ENCODE data around the gene DAD1. TPM values are rescaled to one million over a fixed set of nuclear protein-coding genes. Genes with fewer than 3 reads are reported as not detected.
A peak's percentile ranks its signal among the peaks of the same experiment; 100 is the strongest.
"Not testable (repeated sequence)": the region's sequence is repeated elsewhere in the genome, so short reads cannot be mapped to it uniquely, and the experiment has no call there.

Gene DAD1
- total RNA-seq, 1 donor, result 369 TPM

DNA sequence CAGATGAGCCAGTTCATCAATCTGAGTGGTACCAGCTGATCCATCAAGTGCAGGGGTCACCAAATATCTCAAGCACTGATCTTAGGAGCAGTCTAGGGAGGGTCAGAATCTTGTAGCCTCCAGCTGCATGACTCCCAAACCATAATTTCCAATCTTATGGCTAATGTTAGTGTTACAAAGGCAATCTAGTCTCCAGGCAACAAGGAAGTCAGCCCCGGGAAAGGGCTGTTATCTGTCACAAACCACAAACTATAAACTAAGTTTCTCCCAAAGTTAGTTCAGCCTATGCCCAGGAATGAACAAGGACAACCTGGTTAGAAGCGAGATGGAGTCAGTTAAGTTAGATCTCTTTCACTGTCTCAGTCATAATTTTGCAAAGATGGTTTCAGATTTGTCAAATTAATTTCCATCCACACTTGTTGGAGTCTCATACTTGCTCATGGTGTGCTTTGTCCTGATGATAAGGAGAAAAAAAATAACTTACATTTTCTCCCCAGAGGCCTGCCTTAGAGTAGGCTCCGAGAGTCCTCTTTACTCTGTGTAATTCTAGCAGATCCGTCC lies 5.2 kb upstream of the DAD1 start:
- TF ChIP-seq, protein P1, sequence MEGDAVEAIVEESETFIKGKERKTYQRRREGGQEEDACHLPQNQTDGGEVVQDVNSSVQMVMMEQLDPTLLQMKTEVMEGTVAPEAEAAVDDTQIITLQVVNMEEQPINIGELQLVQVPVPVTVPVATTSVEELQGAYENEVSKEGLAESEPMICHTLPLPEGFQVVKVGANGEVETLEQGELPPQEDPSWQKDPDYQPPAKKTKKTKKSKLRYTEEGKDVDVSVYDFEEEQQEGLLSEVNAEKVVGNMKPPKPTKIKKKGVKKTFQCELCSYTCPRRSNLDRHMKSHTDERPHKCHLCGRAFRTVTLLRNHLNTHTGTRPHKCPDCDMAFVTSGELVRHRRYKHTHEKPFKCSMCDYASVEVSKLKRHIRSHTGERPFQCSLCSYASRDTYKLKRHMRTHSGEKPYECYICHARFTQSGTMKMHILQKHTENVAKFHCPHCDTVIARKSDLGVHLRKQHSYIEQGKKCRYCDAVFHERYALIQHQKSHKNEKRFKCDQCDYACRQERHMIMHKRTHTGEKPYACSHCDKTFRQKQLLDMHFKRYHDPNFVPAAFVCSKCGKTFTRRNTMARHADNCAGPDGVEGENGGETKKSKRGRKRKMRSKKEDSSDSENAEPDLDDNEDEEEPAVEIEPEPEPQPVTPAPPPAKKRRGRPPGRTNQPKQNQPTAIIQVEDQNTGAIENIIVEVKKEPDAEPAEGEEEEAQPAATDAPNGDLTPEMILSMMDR (IDR thresholded peaks at IDR 0.05; ENCODE audit: insufficient read depth, low read depth, low read length), result no peak
- H3K4me3 ChIP-seq (ENCODE audit: low read depth, low read length), result no peak overlapping the region
- peak; percentile 84 for DNase-seq (ENCODE audit: low read depth)

DNA sequence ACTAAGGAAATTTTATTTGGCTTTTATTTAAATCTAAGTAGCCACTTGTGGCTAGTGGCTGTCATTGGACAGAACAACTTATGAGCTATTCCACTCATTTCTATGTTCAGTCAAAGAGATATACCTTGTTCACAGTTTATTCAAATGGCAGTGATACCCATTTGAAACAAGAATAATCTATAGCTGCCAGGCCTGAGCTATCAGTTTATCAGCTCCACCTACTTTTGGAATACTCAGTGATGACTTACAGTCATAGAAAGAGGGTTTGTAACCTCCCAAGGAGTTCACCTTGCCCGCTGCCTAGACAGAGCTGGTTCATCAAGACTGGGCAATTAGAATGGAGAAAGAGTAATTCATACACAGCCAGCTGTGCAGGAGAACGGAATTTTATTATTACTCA lies 4.6 kb upstream of the DAD1 start:
- no peak for DNase-seq (ENCODE audit: low read depth)

DNA sequence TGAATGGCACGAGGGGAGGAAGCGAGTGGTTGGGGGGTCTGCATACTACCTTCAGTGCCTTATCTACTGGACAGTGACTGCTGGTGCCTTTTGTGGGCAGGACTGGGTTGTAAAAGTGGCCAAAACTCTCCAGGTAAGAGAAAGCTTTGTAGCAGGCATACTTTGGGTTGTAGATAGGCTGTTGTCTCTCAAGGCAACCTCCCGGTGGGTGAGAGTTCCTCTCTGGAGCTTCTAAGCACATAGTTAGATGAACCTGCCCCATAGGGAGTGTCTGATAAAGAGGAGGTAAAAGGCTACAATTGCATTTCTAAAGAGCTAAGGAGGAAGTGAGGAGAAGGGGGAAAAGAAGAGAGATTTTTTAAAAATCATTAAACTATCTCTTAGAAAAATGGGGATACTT lies 4.2 kb upstream of the DAD1 start:
- TF ChIP-seq, protein P1 (IDR thresholded peaks at IDR 0.05; ENCODE audit: insufficient read depth, low read depth, low read length), result no peak

More for the DNA sequence above, 4.6 kb upstream of the DAD1 start:
- TF ChIP-seq, protein P1 (IDR thresholded peaks at IDR 0.05; ENCODE audit: insufficient read depth, low read depth, low read length), result no peak
- H3K4me3 ChIP-seq (ENCODE audit: low read depth, low read length), result no peak overlapping the region

DNA sequence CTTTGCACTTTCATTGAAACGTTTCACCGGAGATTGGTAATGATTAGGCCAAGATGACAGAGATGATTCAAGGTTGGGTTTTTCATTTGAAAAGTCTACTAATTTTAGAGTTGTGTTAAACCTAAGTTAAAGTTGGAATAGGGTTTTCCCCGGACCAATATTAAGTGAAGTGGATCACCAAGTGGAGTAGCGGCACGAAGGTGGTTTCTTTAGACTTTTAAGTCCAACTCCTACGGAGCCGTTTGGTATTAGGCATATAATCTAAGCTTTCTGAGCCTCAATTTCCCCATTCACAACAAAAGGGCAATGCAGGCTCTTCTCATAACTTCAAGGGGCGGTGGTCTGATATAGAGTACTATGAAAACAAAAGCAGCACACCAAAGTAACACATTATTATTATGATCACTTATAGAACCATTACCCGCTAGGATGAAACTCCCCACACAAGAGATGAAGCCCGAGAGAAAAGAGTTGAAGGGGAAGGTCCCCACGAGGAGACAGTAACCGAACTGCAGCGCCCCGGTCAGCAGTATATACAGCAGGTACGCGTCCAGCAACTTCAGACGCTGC lies 413 bp downstream of the DAD1 start:
- no peak for DNase-seq (ENCODE audit: low read depth)
- TF ChIP-seq, protein P1 (IDR thresholded peaks at IDR 0.05; ENCODE audit: insufficient read depth, low read depth, low read length), result no peak
- peak overlapping the region; percentile 95 for H3K4me3 ChIP-seq (ENCODE audit: low read depth, low read length)

More for the DNA sequence above, 4.2 kb upstream of the DAD1 start:
- DNase-seq (ENCODE audit: low read depth), result no peak
- H3K4me3 ChIP-seq (ENCODE audit: low read depth, low read length), result no peak overlapping the region

DNA sequence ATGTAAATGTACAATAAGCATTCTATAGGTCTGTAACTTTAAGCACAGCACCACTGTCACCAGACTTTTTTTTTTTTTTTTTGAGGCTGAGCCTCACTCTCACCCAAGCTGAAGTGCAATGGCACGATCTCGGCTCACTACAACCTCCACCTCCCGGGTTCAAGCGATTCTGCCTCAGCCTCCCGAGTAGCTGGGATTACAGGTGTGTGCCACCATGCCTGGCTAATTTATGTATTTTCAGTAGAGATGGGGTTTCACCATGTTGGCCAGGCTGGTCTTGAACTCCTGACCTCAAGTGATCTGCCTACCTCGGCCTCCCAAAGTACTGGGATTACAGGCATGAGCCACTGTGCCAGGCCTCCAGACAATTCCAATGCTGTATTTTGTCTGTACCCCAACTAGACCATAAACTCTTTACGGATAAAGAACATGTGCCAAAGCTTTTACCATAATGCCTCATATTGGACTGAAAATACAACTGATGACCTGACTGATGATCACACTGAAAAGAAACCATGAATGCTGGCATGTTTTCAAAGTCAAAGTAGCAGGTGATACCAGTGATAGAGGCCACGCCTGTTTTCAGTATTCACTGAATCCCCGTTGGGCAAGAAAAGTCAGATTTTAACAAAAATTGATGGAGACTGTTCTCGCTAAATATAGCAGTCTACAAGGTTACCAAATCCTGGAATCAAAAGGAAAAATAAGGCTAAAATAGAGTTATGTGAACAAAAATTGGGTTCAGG lies 1.2 kb downstream of the DAD1 start:
- peak overlapping the region; percentile 95 for H3K4me3 ChIP-seq (ENCODE audit: low read depth, low read length)
- DNase-seq (ENCODE audit: low read depth), result not testable (repeated sequence)

DNA sequence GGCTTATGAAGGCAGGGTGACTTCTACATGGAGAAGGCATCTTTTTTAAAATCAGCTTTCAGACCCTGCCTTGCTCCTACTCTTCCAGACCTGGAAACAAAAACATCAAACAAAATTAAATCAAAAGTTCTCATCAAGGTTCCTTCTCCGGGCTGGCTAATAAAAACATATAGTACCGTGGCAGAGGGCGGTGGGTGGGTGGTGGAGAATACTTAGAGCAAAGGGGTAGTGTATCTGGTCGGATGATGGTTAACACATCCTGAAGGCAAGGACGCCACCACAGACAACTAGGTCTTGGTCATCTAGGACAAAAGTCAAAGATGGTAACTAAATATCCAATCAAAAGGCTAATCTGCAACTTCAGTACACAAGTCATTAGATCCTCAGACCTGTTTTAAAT lies 1.8 kb downstream of the DAD1 start:
- H3K4me3 ChIP-seq (ENCODE audit: low read depth, low read length), result no peak overlapping the region
- TF ChIP-seq, protein P1 (IDR thresholded peaks at IDR 0.05; ENCODE audit: insufficient read depth, low read depth, low read length), result no peak
- DNase-seq (ENCODE audit: low read depth), result no peak

DNA sequence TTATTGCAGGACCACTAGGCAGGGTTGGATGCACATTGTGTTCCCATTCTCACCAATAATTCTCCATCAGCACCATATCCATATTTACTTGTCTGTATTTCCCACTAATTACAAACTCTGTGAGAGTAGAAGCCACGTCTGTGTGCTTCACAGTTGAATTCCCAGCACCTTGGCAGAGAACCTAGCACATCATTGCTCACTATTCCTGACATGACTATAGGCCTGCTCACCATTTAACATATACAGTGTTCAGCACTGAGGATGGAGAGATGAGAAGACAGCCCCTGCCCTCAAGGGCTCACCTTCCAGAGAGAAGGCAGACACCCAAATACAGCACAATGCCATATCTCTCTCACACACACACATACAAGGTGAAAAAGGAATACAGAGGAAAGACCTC lies 5.0 kb downstream of the DAD1 start:
- DNase-seq (ENCODE audit: low read depth), result no peak
- H3K4me3 ChIP-seq (ENCODE audit: low read depth, low read length), result no peak overlapping the region
- TF ChIP-seq, protein P1 (IDR thresholded peaks at IDR 0.05; ENCODE audit: insufficient read depth, low read depth, low read length), result no peak

Data from fibroblast of villous mesenchyme (primary cell).